Left hindlimb (tissue), 1 donor: ENCODE data around the gene SMIM29.
A peak's percentile ranks its signal among the peaks of the same experiment; 100 is the strongest.

Source experiments
- DNase-seq: peaks from one replicate; pipeline ENCODE4 v3.0.0-alpha.2; 2018

Gene SMIM29

DNA sequence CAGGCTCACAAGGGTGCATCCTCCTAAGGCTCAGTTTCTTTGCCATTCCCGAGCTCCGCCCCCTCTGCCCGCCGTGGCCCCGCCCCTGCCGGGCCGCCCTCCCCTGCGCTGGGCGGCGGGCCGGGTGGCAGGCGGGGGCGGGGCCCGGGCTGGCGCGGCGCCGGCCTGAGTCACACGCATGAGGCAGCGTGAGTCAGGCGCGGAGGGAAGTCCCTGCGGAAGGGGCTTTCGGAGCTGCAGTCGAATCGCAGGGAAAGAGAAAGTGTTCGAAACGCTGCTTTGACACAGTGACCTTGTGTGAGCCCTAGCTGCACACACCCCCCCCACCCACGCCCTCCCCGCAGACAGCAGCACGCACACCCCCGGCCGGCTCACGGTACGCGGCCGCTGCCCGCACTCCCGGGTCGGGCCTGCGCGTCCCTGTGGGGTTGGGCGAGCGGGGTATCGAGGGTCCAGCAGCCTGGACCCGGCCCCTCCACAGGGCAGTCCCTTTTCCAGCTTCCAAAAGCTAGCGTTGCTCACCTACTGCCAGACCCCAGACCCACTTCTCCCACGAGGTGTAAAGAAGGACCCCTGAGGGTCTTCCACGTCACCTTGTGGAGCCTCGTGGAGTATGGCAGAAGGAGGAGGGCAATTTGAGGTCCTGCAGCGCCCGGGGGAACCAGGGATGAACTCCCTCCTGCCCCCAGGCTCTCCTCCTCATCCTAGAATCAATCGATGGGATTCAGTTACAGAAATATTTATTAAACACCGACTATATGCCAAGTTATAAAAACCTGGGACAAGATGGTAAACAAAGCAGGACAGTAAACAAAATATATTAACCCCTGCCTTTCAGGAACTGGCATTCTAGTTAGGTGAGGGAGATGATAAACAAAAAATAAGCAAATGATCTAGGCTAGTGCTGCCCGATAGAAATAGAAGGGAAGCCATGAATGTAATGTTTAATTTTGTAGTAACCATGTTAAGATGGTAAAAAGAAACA, 24.6 kb downstream of the SMIM29 start:
- DNase-seq = peak; percentile 93

DNA sequence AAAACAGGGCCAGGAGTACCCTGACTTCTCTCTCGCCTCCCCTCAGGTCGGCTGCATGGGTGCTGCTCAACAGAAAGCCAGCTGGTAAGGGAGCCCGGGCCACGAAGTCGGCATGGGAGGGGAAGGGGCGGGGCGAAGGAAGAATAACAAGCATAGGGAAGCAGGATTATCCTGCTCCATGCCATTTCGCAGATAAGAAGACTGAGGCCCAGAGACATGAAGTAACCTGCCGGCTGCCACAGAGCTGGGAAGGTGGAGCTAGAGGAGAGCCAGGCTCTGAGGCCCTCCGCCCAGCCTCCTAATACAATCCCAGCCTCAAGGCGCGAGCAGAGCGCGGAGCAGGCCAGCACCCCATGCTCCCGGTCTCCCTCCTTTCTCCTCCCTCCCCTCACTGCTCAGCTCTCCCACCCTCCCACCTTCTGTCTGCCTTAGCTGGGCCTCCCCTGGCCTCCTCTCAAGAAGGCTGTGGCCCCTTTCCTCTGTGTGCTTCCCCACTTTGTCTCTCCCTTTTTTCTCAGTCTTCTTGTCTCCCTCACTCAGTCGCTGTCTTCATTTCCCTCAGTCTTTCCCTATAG, 25.3 kb downstream of the SMIM29 start:
- no peak for DNase-seq

DNA sequence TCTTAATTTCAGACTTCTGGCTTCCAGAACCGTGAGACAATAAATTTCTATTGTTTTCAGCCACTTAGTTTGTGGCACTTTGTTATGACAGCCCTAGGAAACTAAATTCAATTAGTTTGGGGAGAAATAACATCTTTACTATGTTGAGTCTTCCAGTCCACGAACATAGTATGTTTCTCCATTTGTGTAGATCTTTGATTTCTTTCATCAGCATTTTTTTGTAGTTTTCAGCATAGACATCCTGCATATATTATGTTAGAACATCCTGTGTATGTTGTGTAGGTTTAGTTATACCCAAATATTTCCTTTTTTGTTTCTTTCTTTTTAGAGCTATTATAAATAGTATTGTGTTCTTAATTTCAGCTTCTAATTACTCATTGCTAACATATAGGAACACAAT, 30.1 kb downstream of the SMIM29 start:
- DNase-seq = no peak

DNA sequence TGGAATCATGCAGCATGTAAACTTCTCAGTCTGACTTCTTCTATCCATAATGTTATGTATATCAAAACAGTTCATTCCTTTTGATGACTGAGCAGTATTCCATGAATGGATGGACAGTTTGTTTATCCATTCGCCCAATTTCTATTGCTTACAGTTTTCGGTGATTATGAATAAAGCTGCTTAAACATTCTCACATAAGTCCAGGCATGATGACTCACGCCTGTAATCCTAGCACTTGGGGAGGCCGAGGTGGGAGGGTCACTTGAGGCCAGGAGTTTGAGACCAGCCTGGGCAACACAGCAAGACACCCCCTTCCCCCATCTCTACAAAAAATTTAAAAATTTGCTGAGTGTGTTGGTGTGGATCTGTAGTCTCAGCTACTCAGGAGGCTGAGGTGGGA, 35.0 kb downstream of the SMIM29 start:
- DNase-seq = no peak

DNA sequence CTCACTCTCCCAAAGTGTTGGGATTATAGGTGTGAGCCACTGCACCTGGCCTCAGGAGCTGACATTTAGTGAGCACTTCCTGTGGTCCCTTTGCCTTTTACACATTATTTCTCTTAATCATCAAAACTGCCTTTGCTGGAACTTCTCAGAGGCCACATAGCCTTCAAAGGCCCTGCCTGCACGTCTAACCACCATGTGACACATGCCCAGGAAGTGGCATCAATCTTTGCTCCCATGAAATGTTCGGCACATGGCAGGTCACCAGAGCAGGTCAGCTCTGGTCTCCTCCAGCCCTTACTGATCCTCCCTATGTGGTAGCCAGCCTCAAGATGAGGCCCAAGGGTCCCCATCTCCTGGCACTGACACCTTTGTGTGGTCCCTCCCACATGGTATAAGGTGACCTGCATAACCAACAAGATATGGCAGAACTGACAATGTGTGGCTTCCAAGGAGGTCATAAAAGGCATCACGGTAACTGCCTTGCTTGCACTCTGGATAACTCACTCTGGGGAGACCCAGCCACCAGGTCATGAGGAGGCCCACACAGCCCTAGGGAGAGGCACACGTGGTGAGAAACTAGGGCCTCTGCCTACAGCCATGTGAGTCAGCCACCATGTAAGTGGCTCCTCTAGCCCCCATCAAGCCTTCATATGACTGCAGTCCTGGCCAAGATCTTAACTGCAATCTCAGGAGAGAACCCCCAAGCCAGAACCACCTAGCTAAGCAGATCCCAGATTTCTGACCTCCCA, 40.9 kb downstream of the SMIM29 start:
- DNase-seq = no peak

DNA sequence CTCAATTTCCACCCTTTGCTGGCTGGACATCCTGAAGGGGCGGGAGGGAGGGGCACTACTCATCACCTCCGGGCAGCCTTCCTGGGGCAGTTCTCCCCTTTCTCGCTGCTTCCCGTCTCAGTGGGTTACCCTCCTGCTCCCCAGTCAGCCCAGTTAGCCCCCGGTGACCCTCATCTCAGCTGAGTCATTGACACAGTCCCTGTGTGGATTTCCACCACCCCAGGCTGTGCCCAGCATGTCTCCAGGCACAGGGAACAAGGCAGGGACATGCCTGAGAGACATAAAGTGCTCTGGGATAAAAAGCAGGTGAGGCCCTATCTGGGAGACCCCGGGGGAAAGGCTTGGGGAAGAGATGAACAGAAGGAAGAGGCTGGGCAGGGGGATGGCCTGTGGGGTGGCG, 42.1 kb downstream of the SMIM29 start:
- DNase-seq = no peak

DNA sequence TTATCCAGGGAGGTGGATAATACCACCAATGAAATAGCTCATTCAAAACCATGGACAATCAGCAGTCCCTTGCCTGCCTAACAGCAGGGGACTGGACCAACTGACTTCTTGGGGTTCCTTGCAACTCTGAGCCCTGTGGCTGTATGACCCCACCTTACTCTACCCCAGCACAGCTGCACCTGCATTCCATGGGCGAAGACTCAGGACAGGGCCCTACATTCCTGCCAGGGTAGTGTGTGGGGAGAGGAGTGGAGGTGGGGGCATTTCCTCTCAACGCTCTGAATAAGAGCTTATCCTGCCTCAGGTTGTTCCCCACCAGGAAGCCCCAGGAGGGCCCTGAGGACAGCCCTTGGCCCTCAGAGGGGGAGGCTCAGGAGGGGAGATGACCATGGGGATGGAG, 42.9 kb downstream of the SMIM29 start:
- DNase-seq = no peak

DNA sequence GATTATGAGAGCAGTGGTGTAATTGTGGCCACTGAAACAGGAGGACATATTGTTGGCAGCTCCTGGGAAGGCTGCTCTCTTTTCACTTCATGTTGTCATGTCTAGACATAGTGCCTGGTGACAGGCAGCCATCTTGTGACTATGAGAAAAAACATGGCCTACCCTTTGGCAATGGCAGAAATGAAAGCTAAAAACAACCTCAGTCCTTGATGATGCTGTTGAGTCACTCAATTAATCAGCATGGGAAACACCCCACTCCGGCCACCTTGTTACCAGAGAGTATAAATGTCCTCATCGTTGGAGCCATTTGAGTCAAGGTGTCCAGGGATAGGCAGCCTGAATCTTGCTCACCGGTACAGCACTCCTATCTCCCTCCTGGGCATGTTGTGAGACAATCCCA, 43.3 kb downstream of the SMIM29 start:
- DNase-seq = no peak

DNA sequence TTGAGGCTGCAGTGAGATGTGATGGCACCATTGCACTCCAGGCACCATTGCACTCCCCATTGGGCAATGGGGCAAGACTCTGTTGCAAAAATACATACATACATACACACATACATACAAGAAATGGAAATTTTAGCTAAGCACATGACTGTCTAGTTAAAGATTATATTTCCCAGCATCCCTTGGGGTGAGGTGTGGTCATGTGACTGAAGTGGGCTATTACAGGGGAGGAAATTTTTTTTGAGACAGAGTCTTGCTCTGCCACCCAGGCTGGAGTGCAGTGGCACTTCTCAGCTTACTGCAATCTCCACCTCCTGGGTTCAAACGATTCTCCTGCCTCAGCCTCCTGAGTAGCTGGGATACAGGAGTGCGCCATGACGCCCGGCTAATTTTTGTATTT, 44.1 kb downstream of the SMIM29 start:
- DNase-seq = no peak

DNA sequence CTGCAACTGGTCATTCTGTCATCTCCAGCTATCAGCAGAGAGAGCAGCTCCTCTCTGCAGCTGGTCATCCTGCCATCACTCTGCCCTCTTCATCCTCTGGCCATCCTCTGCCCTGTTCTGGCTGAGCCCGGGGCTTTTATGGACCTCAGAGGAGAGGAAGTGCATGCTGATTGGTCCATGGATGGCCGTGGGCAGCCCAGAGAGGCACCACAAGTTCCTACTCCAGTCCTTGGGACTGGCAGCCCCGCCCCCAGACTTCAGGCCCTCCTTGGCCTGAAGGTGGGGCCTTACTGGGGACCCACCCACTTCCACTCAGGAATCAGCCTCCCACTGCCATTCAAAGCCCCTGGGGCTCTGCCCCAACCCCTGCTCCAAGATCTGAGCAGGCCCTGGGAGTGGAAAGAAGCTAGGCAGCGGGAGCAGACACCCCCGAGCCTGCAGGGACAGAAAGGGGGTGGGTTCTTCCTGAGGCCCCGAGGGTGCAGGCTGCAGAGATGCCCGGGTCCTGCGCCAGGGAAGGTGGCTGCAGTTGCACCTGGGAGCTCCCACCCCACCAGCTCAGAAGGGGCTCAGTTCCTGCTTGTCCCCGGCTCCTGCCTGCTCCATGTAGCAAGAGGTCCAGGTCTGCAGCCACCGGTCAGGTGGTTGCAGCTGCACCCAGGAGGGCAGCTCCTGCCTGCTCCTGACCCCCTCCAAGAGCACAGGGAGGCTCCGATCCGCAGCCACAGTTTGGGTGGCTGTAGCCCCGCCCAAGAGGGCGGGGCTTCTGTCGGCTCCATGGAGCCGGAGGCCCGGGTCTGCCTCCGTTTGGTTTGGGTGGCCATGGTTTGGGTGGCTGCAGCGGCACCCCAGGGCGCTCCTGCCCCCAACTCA, 46.2 kb downstream of the SMIM29 start:
- no peak for DNase-seq

DNA sequence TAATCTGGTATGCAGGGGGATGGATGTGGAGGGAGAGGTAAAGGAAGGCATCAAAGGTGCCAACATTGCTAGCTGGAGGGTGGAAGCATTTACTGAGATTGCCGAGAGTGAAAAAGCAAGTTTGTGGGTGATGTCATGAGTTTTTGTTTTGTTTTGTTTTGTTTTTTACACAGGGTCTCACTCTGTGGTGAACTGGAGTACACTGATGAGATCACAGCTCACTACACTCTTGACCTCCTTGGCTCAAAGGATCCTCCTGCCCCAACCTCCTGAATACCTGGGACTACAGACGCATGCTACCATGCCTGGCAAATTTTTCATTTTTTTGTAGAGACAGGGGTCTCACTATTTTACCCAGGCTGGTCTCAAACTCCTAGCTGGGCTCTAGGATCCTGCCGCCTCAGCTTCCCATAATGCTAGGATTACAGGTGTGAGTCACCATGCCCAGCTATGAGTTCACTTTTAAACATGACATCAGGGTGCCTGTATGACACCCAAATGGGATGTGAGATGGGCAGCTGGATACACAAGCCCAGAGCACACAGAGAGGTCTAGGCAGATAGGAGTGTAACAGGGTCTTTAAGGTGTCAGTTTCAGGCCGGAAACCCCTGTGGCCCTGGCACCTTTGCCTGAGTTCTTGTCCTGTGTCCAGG, 47.2 kb downstream of the SMIM29 start:
- no peak for DNase-seq

DNA sequence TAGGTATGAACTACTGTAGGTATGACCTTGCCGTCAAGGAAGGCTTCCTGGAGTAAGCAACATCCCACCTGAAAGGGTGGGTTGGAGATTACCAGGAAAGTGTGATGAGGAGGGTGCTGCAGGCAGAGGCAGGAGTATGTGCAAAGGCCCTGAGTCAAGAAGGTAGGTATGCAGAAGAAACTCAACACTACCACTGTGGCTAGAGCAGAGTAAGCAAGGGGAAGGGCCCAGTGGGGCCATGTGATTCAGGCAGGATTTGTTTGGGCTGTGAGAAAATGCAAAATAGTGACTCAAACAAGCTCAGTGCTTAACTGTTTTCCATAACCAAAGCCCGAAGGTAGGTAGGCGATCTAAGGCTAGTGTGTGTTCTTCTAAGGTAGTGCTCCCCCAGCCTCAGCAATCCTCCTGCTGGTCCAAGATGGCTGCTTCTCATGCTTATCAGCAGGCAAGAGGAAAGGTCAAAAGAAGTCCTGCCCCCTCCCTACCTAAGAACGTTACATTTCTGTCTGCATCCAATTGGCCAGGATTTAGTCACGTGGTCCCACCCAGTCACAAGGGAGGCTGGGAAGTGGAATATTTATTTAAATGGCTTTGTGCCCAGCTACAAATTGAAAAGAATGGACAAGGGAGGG, 48.4 kb downstream of the SMIM29 start:
- no peak for DNase-seq

DNA sequence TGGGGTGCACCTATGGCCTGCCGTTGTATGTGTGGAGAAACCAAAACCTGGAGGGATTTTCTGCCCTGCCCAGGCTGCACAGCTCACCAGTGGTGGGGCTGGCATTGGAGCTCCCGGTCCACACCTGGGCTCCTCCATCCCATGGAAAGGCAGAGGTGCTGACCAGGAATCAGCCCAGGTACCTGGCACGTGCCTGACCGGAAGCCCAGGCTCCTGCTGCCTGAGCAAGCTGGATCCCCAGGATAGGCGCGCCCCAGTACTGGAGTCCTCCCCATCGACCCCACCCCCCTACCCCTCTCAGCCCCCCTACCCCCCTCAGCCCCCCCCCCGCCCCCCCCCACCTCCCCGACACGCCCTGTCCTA, 52.0 kb downstream of the SMIM29 start:
- no peak for DNase-seq
